AG04449 (cell line): ENCODE data around the gene CNTN6.

Experiments used
- CTCF ChIA-PET: fragments of 350-600 bp; formaldehyde crosslinking; extraction: SDS; loops from one replicate; lab custom pipeline; 2021; ENCODE audit warnings: antibody characterized with exemption; lab: Yijun Ruan, JAX
- POLR2A ChIA-PET: fragments of 400-600, 350-600 bp; formaldehyde crosslinking; extraction: SDS; loops from one replicate; lab custom pipeline; 2020; ENCODE audit warnings: antibody characterized with exemption, inconsistent platforms; lab: Yijun Ruan, JAX
- DNase-seq: peaks from one replicate; pipeline ENCODE4 v3.0.0-alpha.2; 2010; ENCODE audit warnings: low read depth, low spot score
- H3K4me3 ChIP-seq: 2 replicates; pipeline ENCODE4 v1.5.1; 2011; ENCODE audit warnings: low read depth, mild to moderate bottlenecking, control low read depth, low read length
- TF ChIP-seq, protein P1 (sequence below): IDR thresholded peaks from one replicate; pipeline ENCODE4 v1.5.1; 2011; ENCODE audit warnings: mild to moderate bottlenecking, moderate library complexity, low read length, control low read depth, inconsistent platforms; ENCODE audit not compliant: insufficient read depth; ENCODE audit errors: missing control alignments

CNTN6 gene

DNA sequence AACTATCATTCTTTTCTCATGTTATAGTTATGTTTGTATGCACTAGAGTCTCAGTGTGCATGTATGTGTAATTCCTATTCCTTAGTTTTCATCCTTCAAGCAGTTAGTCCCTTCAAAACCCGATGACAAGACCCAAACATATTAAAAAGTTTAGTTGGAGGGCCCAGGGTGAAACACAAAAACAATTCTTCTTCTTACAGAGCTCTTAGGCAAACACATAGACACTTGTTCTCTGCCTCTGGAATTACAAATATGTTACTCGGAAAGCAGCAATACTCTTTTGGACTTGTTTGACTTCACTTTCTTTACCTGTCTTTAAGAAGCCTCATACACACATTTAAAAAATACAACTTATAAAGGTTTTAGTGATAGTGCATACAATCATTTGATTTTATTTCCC lies 763 bp upstream of the CNTN6 start:
- ChIA-PET POLR2A (no interaction called here), CTCF (interaction anchor here (0.9 kb wide), 1 partner anchor 10 kb away, joined by 3 read pairs; no protein-coding TSS in a partner anchor)
- no peak overlapping the region for H3K4me3 ChIP-seq
- TF ChIP-seq, protein P1, sequence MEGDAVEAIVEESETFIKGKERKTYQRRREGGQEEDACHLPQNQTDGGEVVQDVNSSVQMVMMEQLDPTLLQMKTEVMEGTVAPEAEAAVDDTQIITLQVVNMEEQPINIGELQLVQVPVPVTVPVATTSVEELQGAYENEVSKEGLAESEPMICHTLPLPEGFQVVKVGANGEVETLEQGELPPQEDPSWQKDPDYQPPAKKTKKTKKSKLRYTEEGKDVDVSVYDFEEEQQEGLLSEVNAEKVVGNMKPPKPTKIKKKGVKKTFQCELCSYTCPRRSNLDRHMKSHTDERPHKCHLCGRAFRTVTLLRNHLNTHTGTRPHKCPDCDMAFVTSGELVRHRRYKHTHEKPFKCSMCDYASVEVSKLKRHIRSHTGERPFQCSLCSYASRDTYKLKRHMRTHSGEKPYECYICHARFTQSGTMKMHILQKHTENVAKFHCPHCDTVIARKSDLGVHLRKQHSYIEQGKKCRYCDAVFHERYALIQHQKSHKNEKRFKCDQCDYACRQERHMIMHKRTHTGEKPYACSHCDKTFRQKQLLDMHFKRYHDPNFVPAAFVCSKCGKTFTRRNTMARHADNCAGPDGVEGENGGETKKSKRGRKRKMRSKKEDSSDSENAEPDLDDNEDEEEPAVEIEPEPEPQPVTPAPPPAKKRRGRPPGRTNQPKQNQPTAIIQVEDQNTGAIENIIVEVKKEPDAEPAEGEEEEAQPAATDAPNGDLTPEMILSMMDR = no peak
- no peak for DNase-seq

DNA sequence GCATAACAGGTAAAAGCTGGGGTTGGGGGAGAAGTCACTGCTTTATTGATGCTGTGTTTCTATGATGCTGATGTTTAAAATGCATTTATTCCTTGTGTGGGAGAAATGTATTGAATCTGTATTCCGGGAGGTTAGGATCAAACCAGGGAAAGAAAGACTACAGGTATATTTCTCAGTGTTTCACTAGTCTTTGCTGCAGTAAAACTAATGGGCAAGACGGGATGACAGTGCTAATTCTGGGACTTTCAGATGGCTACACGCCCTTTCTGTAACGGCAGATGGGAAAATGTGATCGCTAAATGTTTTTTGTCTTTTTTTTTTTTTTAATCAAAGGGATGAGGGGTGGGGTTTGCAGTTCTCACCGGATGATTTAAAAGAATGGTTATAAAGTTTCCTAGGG lies 393 bp downstream of the CNTN6 start:
- DNase-seq = no peak
- TF ChIP-seq, protein P1 = no peak
- ChIA-PET POLR2A (no interaction called here), CTCF (no interaction called here)
- H3K4me3 ChIP-seq = no peak overlapping the region

DNA sequence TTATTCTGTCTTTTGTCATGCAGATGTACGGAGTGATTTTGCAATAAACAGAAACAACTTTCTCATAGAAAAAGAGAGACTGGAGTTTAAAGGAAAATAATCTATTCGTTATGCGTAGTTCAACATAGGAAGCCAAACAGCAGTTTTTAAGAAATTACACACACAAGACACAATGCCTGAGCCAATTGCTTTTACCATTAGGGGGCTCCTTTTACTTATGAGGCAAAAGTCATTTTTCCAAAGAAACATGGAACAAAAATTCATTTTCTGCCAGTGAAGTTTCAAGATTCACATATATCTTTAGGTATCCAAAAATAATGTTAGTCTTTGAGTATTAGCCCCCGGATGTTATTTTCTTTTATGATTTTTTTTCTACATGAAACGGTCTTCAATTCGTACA lies 10.7 kb downstream of the CNTN6 start:
- TF ChIP-seq, protein P1 = peak; percentile 3
- no peak overlapping the region for H3K4me3 ChIP-seq
- POLR2A ChIA-PET = no interaction called here
- no peak for DNase-seq
- CTCF ChIA-PET = no interaction called here

DNA sequence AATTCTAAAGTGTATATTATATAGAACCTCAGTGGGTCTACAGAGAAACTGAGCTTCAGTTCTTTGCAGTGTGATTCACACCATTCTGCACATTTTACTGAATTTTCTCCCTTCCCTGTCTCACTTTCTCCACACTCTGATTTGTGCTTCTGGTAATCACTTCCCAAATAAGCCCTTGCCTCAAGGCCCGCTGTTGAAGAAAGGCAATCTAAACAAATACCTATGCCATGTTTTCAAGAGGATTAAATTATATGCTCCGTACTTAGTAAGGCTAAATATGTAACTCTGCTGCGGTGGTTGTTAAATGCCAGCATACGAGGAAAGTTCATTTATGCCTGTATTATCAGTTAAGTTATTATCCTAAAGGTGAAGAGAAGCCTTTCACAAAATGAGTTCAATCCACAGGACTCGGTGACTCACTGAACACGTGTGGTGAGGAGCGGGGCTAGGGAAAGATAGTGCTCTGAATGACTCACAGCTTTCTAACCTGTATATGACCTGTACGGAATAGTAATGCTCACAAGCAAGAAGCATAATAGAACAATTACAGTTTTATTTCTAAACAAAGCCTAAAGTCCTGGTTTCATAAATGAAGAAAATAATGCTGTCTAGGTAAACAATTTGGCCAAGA lies 25.1 kb downstream of the CNTN6 start:
- POLR2A ChIA-PET = no interaction called here
- CTCF ChIA-PET = no interaction called here
- TF ChIP-seq, protein P1 = no peak
- no peak overlapping the region for H3K4me3 ChIP-seq
- no peak for DNase-seq

DNA sequence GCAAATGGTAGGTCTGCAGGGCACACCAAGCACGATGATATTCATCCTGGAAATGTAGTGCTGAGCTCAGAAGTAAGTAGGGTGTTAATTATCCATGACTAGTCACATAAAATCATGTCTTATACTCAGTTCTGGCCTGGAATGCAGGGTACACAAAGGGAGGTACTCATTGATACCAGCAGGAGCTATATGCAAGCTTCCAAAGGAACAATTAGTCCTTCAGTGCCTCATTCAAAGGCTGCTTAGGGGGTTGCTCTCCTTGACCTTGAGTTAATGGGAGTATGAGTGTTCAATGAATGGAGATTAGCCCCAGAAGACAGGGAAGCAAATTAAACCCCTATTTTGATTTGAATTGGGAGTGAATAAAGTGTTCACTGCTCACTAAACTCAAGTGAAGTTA lies 38.3 kb downstream of the CNTN6 start:
- TF ChIP-seq, protein P1 = no peak
- CTCF ChIA-PET = no interaction called here
- no peak for DNase-seq
- H3K4me3 ChIP-seq = no peak overlapping the region
- POLR2A ChIA-PET = no interaction called here

DNA sequence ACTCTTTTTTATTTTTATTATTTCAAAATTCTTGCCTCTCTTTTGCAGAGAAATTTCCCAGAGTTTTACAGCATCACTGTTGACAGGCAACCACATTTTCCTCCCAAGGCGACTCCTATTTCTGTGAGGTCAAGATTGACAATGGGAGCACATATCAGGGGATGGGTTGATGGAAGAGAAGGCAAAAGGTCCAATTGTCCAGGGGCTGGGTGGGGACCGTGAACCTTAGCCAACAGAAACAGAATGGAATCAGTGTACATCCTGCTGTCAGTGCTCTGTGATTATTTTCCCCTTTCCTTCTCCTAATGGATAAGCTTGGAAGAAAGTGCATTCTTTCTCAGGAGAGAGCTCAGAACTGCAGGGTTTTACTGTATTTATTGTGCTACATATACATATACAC lies 42.4 kb downstream of the CNTN6 start:
- ChIA-PET CTCF (no interaction called here), POLR2A (no interaction called here)
- TF ChIP-seq, protein P1 = no peak
- H3K4me3 ChIP-seq = no peak overlapping the region
- no peak for DNase-seq
